ENCODE results near the gene ACSF2. TPM values are rescaled to one million over a fixed set of nuclear protein-coding genes. Genes with fewer than 3 reads are reported as not detected.

The ACSF2 gene
- total and polyA plus RNA-seq, 2 of the 13 experiments (the other 11 are each of a cell fraction or from before 2014, with no cell fraction given), result 87.3 to 109 TPM

GRCh38 chr17:50478391-50479381 is 52.7 kb downstream of the ACSF2 start, which contains the start of gene RSAD1 (continued):
- 0 out of 2 replicates have a peak, but pooled peaks have one; percentile 14 for TF ChIP-seq HMGXB3 (CRISPR knock-in tag; IDR thresholded peaks at IDR 0.05; ENCODE audit: borderline replicate concordance)
- TF ChIP-seq STAT6 (CRISPR knock-in tag; IDR thresholded peaks at IDR 0.05; ENCODE audit: borderline replicate concordance), result peak; percentile 96; the same call in 1 of the 2 replicates
- peak; percentile 89; the same call in 1 of the 2 replicates for TF ChIP-seq ZNF232 (CRISPR knock-in tag; IDR thresholded peaks at IDR 0.05; ENCODE audit: borderline replicate concordance)
- no peak for TF ChIP-seq NBN (conservative IDR thresholded peaks at IDR 0.05)
- peak; percentile 75; the same call in 1 of the 2 replicates for TF ChIP-seq PRDM15 (CRISPR knock-in tag; IDR thresholded peaks at IDR 0.05)
- peak; percentile 49 for TF ChIP-seq ZNF350 (CRISPR knock-in tag; IDR thresholded peaks at IDR 0.05; ENCODE audit: borderline replicate concordance, low read depth)
- no peak for TF ChIP-seq ZC3H4 (CRISPR knock-in tag; IDR thresholded peaks at IDR 0.05; ENCODE audit: borderline replicate concordance)
- TF ChIP-seq ZNF790 (CRISPR knock-in tag; IDR thresholded peaks at IDR 0.05; ENCODE audit: borderline replicate concordance), result peak; percentile 31; the same call in 1 of the 2 replicates
- peak; percentile 91 for TF ChIP-seq NR2C2 (CRISPR knock-in tag; IDR thresholded peaks at IDR 0.05; ENCODE audit: borderline replicate concordance)
- TF ChIP-seq SMC3 (IDR thresholded peaks at IDR 0.05; ENCODE audit: low read length), result no peak; the same call in 1 of the 2 replicates
- 0 out of 2 replicates have a peak, but pooled peaks have one; percentile 20 for TF ChIP-seq ZNF597 (CRISPR knock-in tag; IDR thresholded peaks at IDR 0.05)
- no peak for TF ChIP-seq ZMYM3 (CRISPR knock-in tag; IDR thresholded peaks at IDR 0.05)
- TF ChIP-seq IKZF4 (CRISPR knock-in tag; IDR thresholded peaks at IDR 0.05; ENCODE audit: borderline replicate concordance, low read depth, not compliant biosample characterization), result peak; percentile 79
- TF ChIP-seq ZNF207 (IDR thresholded peaks at IDR 0.05; ENCODE audit: borderline replicate concordance), result no peak

Measured in HepG2 (cell line).